CD4-positive, alpha-beta T cell treated with Interleukin-4 for 1 hour (primary cell): ENCODE results near the gene C4orf46.
A peak's percentile ranks its signal among the peaks of the same experiment; 100 is the strongest.

Experiments used
- DNase-seq, 2 donors: peaks; one replicate each; pipeline ENCODE4 v3.0.0-alpha.2; 2020 to 2022

The C4orf46 gene

DNA sequence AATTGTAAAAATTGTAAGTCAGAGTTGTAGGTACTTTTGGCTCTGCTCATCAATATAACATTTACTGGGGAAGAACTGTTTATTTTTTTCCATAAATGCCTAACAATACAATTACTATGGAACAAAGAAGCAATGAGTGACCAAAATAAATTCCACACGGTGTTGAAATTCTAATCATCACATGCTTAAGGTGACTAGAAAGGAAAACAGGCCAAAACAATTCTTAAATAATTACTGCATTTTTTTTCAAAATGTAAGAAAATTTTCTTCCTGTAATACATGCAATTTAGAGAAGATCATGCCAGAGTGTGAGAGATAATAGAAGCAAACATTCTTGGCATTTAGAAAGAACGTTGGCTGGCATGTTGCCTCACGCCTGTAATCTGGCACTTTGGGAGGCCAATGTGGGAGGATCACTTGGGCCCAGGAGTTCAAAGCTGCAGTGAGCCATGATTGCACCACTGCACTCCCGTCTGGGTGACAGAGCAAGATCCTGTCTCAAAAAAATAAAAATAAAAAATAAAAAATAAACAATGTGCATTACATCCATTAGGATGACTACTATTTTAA, 22.5 kb downstream of the C4orf46 start:
- no peak for DNase-seq

DNA sequence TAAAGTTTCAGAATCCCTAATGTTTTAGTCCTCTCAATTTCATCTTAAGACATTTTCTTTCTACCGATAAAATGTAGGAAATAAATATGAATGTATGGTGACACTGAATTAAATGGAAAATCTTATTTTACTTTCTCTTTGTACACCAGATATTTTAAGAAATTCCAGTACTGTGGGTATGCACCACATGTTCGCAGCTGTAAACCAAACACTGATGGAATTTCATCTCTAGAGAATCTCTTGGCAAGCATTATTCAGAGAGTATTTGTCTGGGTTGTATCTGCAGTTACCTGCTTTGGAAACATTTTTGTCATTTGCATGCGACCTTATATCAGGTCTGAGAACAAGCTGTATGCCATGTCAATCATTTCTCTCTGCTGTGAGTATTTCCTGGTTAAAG, 26.9 kb downstream of the C4orf46 start:
- no peak for DNase-seq

DNA sequence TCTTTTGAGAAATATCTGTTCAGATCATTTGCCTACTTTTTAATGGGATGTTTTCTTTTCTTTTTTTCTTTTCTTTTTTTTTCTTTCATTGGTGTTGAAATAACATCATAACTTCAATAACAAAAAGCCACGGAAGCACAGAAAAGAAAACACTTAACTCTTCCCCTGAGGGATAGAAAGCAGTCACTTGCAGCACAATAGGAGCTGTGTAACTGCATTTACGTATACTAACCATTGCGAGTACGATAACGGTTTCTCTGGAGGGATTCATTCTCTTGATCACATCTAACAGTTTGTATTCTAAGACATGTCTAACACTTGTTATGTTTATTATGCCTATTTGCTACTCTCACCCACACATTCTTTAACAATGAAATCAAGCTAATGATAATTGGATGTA, 27.3 kb downstream of the C4orf46 start:
- no peak for DNase-seq

DNA sequence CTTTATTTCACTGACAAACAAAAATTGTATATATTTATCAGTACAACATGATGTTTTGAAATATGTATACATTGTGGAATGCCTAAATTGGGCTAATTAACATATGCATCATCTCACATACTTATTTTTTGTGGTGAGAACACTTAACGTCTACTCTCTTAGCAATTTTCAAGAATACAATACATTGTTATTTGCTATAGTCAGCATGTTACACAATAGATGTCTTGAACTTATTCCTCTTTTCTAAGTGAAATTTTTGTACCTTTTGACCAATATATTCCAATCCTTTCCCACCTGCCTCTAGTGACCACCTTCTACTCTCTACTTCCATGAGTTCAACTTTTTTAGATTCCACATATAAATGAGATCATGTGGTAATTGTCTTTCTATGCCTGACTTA, 35.1 kb downstream of the C4orf46 start:
- no peak for DNase-seq

DNA sequence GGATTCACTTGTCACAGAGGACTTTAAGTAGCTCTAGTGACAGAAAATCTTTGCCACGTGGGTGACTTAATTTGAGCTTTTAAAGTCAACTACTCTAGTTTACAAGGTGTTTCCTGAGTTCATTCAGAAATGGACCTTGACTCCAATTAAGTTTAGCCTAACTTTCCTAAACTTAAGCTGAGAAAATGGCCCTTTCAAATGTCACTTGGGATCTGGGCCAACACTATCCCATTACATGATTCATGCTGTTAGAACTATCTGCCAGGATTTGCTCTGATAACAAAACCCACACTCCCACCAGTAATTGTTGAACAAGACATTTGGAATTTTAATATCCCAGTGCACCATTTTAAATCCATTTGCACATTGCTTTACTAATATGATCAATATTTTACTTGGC, 40.8 kb downstream of the C4orf46 start:
- DNase-seq = no peak

DNA sequence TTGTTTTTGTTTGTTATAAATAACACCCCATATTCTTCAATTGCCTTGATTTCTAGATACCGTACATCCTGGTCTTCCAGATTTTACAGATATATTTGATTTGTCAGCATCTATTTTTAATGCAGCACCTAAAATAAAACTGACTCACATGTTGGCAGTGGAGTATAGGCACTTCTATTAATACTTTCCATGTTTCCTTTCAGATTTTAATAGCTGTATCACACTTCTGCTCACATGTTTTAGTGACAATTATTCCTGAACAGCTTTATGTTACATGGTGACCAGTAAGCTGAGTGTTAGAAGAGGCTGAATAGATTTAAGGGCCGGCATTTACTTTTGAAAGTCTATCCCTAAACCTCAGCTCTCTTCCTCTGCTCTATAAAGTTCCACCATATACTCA, 46.1 kb downstream of the C4orf46 start:
- no peak for DNase-seq

DNA sequence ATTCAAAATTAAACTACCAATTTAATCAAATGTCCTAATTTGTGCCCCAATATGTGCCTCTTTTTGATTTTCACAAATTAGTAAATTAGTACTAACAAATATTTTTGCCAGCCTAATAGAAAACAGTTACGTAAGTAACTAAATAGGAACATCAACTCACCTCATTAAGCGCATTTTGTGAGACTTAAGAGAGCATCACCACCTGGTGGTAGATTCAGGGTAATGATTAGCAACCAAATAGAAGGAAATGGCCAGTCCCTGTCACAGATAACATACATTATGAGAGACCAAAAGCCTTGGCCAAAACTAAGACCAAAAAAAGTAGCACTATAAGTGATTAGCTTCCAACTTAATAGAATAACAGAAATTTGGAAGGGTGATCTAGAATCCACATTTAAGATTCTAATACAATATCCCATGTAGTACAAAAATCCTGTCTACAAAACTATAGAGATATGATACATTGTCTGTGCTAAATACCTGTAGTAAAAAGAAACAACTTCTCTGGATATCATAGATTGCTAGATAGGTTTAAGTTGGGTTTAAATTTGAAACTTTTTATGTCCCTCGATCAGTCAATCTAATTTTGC, 46.7 kb downstream of the C4orf46 start:
- peak in 1 of 2 donors; percentile 37 for DNase-seq

DNA sequence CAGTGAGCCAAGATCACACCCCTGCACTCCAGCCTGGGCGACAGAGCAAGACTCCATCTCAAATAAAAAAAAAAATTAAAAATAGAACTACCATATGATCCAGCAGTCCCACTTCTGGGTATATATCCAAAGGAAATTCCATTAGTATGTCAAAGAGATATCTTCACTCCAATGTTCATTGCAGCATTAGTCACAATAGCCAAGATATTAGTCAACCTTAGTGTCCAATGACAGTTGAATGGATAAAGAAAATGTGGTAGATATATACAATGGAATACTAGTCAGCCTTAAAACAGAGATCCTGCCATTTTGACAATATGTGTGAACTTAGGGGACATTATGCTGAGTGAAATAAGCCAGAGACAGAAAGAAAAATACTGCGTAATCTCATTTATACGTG, 49.4 kb downstream of the C4orf46 start:
- DNase-seq = no peak

DNA sequence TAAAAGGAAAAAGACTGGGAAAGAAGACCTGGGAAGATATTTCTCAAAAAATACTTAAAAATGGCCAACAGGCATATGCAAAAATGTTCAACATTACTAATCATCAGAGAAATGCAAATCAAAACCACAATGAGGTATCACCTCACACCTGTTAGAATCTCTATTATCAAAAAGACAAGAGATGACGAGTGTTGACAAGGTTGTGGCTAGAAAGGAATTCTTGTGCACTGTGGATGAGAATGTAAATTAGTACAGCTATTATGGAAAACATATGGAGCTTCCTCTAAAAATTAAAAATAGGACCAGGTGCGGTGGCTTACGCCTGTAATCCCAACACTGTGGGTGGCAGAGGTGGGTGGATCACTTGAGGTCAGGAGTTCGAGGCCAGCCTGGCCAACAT, 50.0 kb downstream of the C4orf46 start:
- DNase-seq = no peak

DNA sequence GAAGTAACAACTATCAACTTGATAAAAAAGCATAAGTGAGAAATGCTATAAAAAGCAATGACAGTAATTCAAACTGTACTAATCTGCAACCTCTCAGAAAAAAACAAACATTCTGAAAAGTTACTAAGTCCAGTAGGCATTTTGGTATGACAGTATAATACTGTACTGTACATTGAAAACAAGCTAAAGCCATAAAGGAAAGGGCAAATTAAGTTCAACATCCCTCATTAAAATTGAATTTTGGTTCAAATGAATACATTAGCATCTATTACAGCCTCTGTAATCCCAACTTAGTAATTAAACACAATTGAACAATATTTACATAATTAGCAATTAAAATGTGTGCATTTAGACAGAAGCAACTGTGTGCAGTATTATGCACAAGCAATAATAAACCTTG, 53.7 kb downstream of the C4orf46 start:
- DNase-seq = no peak
